ENCODE results near the gene TEX11.
A peak's percentile ranks its signal among the peaks of the same experiment; 100 is the strongest.
"Not testable (repeated sequence)": the region's sequence is repeated elsewhere in the genome, so short reads cannot be mapped to it uniquely, and the experiment has no call there.

Gene TEX11
- total RNA-seq, result 0 reads per million in 4 donors

GRCh38 chrX:70908541-70908940 is at the start of gene TEX11:
Gene TEX11 (minus strand): TSS chrX:70908711. CDS start chrX:70907789, 922 bp downstream.
- DNase-seq, result no peak

GRCh38 chrX:70954871-70955270 is 46.4 kb upstream of the TEX11 start:
- DNase-seq, result no peak

GRCh38 chrX:70924294-70924911 is 15.9 kb upstream of the TEX11 start:
- no peak for DNase-seq

- no peak for DNase-seq
These were observed 14.4 kb upstream of the TEX11 start for GRCh38 chrX:70922774-70923473.

- DNase-seq, result no peak
These were observed 13.3 kb upstream of the TEX11 start for GRCh38 chrX:70921709-70922352.

- DNase-seq, result peak in 1 of 5 donors; percentile 13
These were observed 8.2 kb upstream of the TEX11 start for GRCh38 chrX:70916754-70917153.

- DNase-seq, result no peak
These were observed 611 bp downstream of the TEX11 start for GRCh38 chrX:70907900-70908299.

- DNase-seq, result no peak
These were observed 7.0 kb downstream of the TEX11 start for GRCh38 chrX:70901465-70901864.

GRCh38 chrX:70890441-70890840 is 18.1 kb downstream of the TEX11 start:
- DNase-seq, result not testable (repeated sequence)

- DNase-seq, result no peak
These were observed 29.6 kb downstream of the TEX11 start for GRCh38 chrX:70878902-70879301.

- no peak for DNase-seq
These were observed 56.2 kb downstream of the TEX11 start for GRCh38 chrX:70852294-70852693.

- not testable (repeated sequence) for DNase-seq
These were observed 64.4 kb downstream of the TEX11 start for GRCh38 chrX:70844081-70844480.

- not testable (repeated sequence) for DNase-seq
These were observed 64.9 kb downstream of the TEX11 start for GRCh38 chrX:70843620-70844019.

- DNase-seq, result no peak
These were observed 73.9 kb downstream of the TEX11 start for GRCh38 chrX:70834589-70834988.

- no peak for DNase-seq
These were observed 81.8 kb downstream of the TEX11 start for GRCh38 chrX:70826715-70827114.

- DNase-seq, result no peak
These were observed 83.1 kb downstream of the TEX11 start for GRCh38 chrX:70825366-70825765.

- DNase-seq, result no peak
These were observed 99.3 kb downstream of the TEX11 start for GRCh38 chrX:70808942-70809940.

GRCh38 chrX:70806081-70806480 is 102.4 kb downstream of the TEX11 start:
- no peak for DNase-seq

- not testable (repeated sequence) for DNase-seq
These were observed 111.8 kb downstream of the TEX11 start for GRCh38 chrX:70796742-70797141.

GRCh38 chrX:70774223-70774622 is 134.3 kb downstream of the TEX11 start:
- DNase-seq, result no peak

GRCh38 chrX:70769659-70770227 is 138.8 kb downstream of the TEX11 start:
- DNase-seq, result no peak

GRCh38 chrX:70762285-70762684 is 146.2 kb downstream of the TEX11 start:
- no peak for DNase-seq
